ENCODE measurements around the gene TMEM202.

The TMEM202 gene

GRCh38 chr15:72372361-72372760 lies 25.7 kb upstream of the TMEM202 start:
- ATAC-seq, result no peak

DNA sequence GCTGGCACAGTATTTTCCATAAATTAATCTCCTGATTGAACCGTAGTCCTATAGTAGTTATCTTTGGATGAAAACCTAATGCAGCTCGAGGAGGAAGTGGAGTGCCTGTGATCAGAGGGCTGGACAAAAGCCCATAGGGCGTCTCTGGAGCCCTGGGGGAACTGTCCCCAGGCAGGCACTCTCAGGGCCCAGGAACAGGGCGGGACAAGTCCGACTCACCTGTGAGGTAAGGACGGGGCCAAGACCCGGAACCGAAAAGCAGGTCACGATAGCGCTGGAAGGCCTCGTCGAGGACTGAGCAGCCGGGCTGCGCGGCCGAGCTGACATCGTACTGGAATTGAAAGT lies 22.6 kb upstream of the TMEM202 start:
- no peak for TF ChIP-seq ZNF565 (CRISPR knock-in tag; conservative IDR thresholded peaks at IDR 0.05; ENCODE audit: low read depth)
- TF ChIP-seq ZFP3 (CRISPR knock-in tag; IDR thresholded peaks at IDR 0.05), result no peak
- TF ChIP-seq BACH2 (CRISPR knock-in tag; IDR thresholded peaks at IDR 0.05; ENCODE audit: borderline replicate concordance), result no peak
- TF ChIP-seq ZFP30 (CRISPR knock-in tag; IDR thresholded peaks at IDR 0.05), result no peak
- no peak for TF ChIP-seq ISL1 (CRISPR knock-in tag; IDR thresholded peaks at IDR 0.05)
- no peak for TF ChIP-seq TCF4 (CRISPR knock-in tag; IDR thresholded peaks at IDR 0.05; ENCODE audit: borderline replicate concordance)
- no peak for TF ChIP-seq CSRNP3 (CRISPR knock-in tag; IDR thresholded peaks at IDR 0.05)
- TF ChIP-seq OSR1 (CRISPR knock-in tag; IDR thresholded peaks at IDR 0.05), result no peak
- no peak for TF ChIP-seq GLIS3 (CRISPR knock-in tag; IDR thresholded peaks at IDR 0.05)
- TF ChIP-seq, protein P1, sequence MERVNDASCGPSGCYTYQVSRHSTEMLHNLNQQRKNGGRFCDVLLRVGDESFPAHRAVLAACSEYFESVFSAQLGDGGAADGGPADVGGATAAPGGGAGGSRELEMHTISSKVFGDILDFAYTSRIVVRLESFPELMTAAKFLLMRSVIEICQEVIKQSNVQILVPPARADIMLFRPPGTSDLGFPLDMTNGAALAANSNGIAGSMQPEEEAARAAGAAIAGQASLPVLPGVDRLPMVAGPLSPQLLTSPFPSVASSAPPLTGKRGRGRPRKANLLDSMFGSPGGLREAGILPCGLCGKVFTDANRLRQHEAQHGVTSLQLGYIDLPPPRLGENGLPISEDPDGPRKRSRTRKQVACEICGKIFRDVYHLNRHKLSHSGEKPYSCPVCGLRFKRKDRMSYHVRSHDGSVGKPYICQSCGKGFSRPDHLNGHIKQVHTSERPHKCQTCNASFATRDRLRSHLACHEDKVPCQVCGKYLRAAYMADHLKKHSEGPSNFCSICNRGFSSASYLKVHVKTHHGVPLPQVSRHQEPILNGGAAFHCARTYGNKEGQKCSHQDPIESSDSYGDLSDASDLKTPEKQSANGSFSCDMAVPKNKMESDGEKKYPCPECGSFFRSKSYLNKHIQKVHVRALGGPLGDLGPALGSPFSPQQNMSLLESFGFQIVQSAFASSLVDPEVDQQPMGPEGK (CRISPR knock-in tag; IDR thresholded peaks at IDR 0.05; ENCODE audit: borderline replicate concordance), result no peak
- TF ChIP-seq RARB (CRISPR knock-in tag; IDR thresholded peaks at IDR 0.05), result no peak
- TF ChIP-seq, protein P2, sequence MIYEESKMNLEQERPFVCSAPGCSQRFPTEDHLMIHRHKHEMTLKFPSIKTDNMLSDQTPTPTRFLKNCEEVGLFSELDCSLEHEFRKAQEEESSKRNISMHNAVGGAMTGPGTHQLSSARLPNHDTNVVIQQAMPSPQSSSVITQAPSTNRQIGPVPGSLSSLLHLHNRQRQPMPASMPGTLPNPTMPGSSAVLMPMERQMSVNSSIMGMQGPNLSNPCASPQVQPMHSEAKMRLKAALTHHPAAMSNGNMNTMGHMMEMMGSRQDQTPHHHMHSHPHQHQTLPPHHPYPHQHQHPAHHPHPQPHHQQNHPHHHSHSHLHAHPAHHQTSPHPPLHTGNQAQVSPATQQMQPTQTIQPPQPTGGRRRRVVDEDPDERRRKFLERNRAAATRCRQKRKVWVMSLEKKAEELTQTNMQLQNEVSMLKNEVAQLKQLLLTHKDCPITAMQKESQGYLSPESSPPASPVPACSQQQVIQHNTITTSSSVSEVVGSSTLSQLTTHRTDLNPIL (CRISPR knock-in tag; IDR thresholded peaks at IDR 0.05; ENCODE audit: low read depth), result no peak
- no peak for TF ChIP-seq PPARA (CRISPR knock-in tag; IDR thresholded peaks at IDR 0.05; ENCODE audit: borderline replicate concordance)
- TF ChIP-seq SNAI2 (CRISPR knock-in tag; IDR thresholded peaks at IDR 0.05), result no peak
- no peak for TF ChIP-seq TSHZ2 (CRISPR knock-in tag; IDR thresholded peaks at IDR 0.05)
- no peak for TF ChIP-seq ARNTL (CRISPR knock-in tag; IDR thresholded peaks at IDR 0.05; ENCODE audit: borderline replicate concordance, low read depth)
- ATAC-seq, result peak; percentile 69

More at GRCh38 chr15:72372361-72372760, 25.7 kb upstream of the TMEM202 start:
- no peak for TF ChIP-seq CSDC2 (CRISPR knock-in tag; IDR thresholded peaks at IDR 0.05)
- TF ChIP-seq ZNF565 (CRISPR knock-in tag; conservative IDR thresholded peaks at IDR 0.05; ENCODE audit: low read depth), result no peak
- no peak for TF ChIP-seq ESRRG (CRISPR knock-in tag; IDR thresholded peaks at IDR 0.05)
- TF ChIP-seq TSHZ2 (CRISPR knock-in tag; IDR thresholded peaks at IDR 0.05), result no peak
- TF ChIP-seq ZC3H10 (CRISPR knock-in tag; IDR thresholded peaks at IDR 0.05), result no peak
- TF ChIP-seq, protein P2 (CRISPR knock-in tag; IDR thresholded peaks at IDR 0.05; ENCODE audit: low read depth), result no peak
- no peak for TF ChIP-seq CSRNP3 (CRISPR knock-in tag; IDR thresholded peaks at IDR 0.05)
- TF ChIP-seq ARNTL (CRISPR knock-in tag; IDR thresholded peaks at IDR 0.05; ENCODE audit: borderline replicate concordance, low read depth), result no peak

All from SK-N-SH treated with all-trans-retinoic acid at 6 μM for 48 hours (cell line).